ENCODE data around the gene IQCH.
"Not testable (repeated sequence)": the region's sequence is repeated elsewhere in the genome, so short reads cannot be mapped to it uniquely, and the experiment has no call there.

Gene IQCH

DNA sequence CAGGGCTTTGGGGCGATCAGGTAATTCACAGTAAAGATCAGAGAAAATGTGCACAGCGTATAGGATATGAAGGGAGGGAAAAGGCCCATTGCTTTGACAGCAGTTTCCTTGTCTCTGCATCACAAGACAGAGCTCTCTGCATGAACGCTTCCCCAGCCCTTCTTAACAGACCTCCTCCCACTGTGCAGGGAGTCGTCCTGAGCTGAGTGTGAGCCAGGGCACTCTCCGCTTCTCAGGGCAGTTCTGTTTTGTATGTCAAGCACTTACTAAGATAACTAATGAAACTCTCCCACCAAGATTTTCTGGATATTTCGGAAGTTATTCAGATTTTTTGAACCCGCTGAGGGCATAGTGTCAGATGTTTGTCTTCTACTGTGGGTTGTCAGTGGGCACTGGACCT is 160.6 kb downstream of the IQCH start:
- Histone ChIP-seq H3K9me3 (ENCODE audit: control insufficient read depth, low read length) (no peaks in the 10 kb centered on the region), H3K4me1 (ENCODE audit: control insufficient read depth, insufficient read depth, low read length, poor library complexity, severe bottlenecking) (no peaks in the 10 kb centered on the region), H3K27ac (ENCODE audit: insufficient read depth, low read length, poor library complexity, severe bottlenecking) (no peak overlapping the region), H3K27me3 (replicated peaks; ENCODE audit: control insufficient read depth, insufficient read depth, low read length, poor library complexity, severe bottlenecking) (no peaks in the 10 kb centered on the region), H3K36me3 (ENCODE audit: control insufficient read depth, insufficient read depth, low read length) (no peaks in the 10 kb centered on the region), H3K4me3 (ENCODE audit: insufficient read depth, low read depth, low read length, poor library complexity, severe bottlenecking) (no peak overlapping the region)
- no peak for DNase-seq

DNA sequence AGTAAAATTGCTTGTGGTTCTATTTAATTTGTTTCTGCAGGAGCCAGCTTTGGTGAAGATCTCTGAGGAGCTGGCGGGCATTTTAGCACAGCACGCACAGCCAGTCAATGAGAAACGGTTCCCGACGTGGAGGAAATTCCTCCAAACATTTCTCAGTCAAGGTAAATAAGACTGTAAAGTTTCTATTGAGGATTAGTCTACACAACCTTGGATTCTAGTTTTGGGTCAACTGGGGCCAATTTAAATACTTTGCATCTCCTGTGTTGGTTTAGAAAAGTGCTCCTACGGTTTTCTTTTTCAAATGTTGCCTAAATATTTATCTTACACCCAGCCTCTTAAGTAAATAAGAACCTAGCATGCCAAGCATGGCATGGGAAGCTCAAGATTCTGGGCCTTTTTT is 162.3 kb downstream of the IQCH start:
- no peak for DNase-seq
- Histone ChIP-seq H3K9me3 (ENCODE audit: control insufficient read depth, low read length) (no peaks in the 10 kb centered on the region), H3K27me3 (replicated peaks; ENCODE audit: control insufficient read depth, insufficient read depth, low read length, poor library complexity, severe bottlenecking) (no peaks in the 10 kb centered on the region), H3K36me3 (ENCODE audit: control insufficient read depth, insufficient read depth, low read length) (no peaks in the 10 kb centered on the region), H3K4me3 (ENCODE audit: insufficient read depth, low read depth, low read length, poor library complexity, severe bottlenecking) (no peak overlapping the region), H3K27ac (ENCODE audit: insufficient read depth, low read length, poor library complexity, severe bottlenecking) (no peak overlapping the region), H3K4me1 (ENCODE audit: control insufficient read depth, insufficient read depth, low read length, poor library complexity, severe bottlenecking) (no peaks in the 10 kb centered on the region)

DNA sequence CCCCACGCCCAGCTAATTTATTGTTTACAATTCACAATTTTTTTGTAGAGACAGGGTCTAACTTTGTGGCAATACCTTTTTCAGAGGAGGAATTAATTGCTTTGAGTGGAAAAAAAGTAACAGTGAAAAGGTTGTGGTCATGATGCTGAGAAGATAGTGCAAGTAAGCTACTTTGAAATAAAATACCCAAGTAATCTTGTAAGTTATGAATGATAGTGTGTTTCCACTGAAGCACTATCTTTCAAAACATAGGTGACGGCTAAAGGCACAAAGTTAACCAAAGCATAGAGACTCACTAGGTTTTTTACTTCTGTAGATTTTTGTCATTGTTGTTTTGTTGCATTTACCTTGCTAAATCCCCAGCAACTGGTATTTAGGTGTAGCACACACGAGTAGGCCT is 165.1 kb downstream of the IQCH start:
- H3K27me3 ChIP-seq (replicated peaks; ENCODE audit: control insufficient read depth, insufficient read depth, low read length, poor library complexity, severe bottlenecking): no peaks in the 10 kb centered on the region
- DNase-seq: no peak
- H3K4me3 ChIP-seq (ENCODE audit: insufficient read depth, low read depth, low read length, poor library complexity, severe bottlenecking): no peak overlapping the region
- H3K36me3 ChIP-seq (ENCODE audit: control insufficient read depth, insufficient read depth, low read length): no peaks in the 10 kb centered on the region
- no peaks in the 10 kb centered on the region for H3K9me3 ChIP-seq (ENCODE audit: control insufficient read depth, low read length)
- H3K4me1 ChIP-seq (ENCODE audit: control insufficient read depth, insufficient read depth, low read length, poor library complexity, severe bottlenecking): no peaks in the 10 kb centered on the region
- no peak overlapping the region for H3K27ac ChIP-seq (ENCODE audit: insufficient read depth, low read length, poor library complexity, severe bottlenecking)

DNA sequence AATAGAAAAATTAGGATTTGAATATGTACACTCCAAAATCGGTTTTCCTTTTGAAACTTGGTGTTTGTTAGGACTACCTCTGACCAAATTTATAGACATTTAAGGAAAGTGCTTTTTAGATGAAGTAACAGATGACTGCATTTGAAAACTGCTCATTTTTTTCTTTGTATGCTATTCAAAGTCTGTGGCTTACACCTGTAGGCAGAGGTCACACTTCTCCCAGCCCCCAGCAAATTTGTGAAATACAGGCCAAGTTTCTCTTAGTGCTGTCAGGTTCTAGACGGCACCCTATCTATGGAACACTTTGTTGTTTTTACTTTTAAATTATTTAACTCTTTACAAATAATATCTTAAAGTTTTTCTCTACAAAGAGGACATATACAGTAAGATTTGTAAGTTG is 165.6 kb downstream of the IQCH start:
- Histone ChIP-seq H3K9me3 (ENCODE audit: control insufficient read depth, low read length) (no peaks in the 10 kb centered on the region), H3K27ac (ENCODE audit: insufficient read depth, low read length, poor library complexity, severe bottlenecking) (no peak overlapping the region), H3K27me3 (replicated peaks; ENCODE audit: control insufficient read depth, insufficient read depth, low read length, poor library complexity, severe bottlenecking) (no peaks in the 10 kb centered on the region), H3K4me3 (ENCODE audit: insufficient read depth, low read depth, low read length, poor library complexity, severe bottlenecking) (no peak overlapping the region), H3K4me1 (ENCODE audit: control insufficient read depth, insufficient read depth, low read length, poor library complexity, severe bottlenecking) (no peaks in the 10 kb centered on the region), H3K36me3 (ENCODE audit: control insufficient read depth, insufficient read depth, low read length) (no peaks in the 10 kb centered on the region)
- no peak for DNase-seq

DNA sequence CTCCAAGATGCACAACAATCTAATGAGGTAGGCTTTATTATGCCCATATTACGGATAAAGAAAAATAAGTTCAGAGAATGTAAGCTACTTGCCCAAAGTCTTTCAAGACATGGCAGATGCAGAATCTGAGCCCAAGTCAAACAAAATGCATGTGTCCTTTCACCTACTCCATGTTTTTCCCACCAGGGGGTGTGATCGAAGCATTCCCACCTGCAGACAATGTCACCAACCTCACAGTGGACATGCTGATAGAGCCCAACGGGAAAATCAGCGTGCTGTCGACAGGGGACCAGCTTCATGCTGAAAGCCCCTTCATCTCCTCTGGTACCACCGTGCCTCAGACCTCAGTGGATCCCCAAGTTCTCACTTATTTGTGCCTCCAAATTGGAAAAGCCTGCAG is 166.5 kb downstream of the IQCH start:
- no peak for DNase-seq
- no peak overlapping the region for H3K27ac ChIP-seq (ENCODE audit: insufficient read depth, low read length, poor library complexity, severe bottlenecking)
- no peaks in the 10 kb centered on the region for H3K27me3 ChIP-seq (replicated peaks; ENCODE audit: control insufficient read depth, insufficient read depth, low read length, poor library complexity, severe bottlenecking)
- no peaks in the 10 kb centered on the region for H3K4me1 ChIP-seq (ENCODE audit: control insufficient read depth, insufficient read depth, low read length, poor library complexity, severe bottlenecking)
- no peak overlapping the region for H3K4me3 ChIP-seq (ENCODE audit: insufficient read depth, low read depth, low read length, poor library complexity, severe bottlenecking)
- H3K36me3 ChIP-seq (ENCODE audit: control insufficient read depth, insufficient read depth, low read length): no peaks in the 10 kb centered on the region
- no peaks in the 10 kb centered on the region for H3K9me3 ChIP-seq (ENCODE audit: control insufficient read depth, low read length)

DNA sequence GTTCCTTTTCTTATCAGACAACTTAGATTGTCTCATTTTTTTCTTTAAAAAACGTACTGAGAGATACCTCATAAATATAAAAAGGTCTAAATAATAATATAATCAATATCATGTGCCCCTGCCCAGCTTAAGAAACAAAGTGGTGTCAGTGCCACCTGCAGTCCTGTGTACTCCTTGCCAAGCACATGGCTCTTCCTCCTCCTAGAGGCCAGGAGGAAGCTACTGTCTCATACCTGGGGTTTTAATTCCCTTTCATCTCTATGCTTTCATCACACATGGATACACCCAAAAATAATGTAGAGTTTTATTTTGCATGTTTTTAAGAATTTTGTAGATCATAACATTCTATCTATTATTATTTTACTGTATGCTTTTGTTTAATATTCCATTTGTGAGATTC is 167.7 kb downstream of the IQCH start:
- Histone ChIP-seq H3K27ac (ENCODE audit: insufficient read depth, low read length, poor library complexity, severe bottlenecking) (no peak overlapping the region), H3K36me3 (ENCODE audit: control insufficient read depth, insufficient read depth, low read length) (no peaks in the 10 kb centered on the region), H3K9me3 (ENCODE audit: control insufficient read depth, low read length) (no peaks in the 10 kb centered on the region), H3K4me1 (ENCODE audit: control insufficient read depth, insufficient read depth, low read length, poor library complexity, severe bottlenecking) (no peaks in the 10 kb centered on the region), H3K27me3 (replicated peaks; ENCODE audit: control insufficient read depth, insufficient read depth, low read length, poor library complexity, severe bottlenecking) (no peaks in the 10 kb centered on the region), H3K4me3 (ENCODE audit: insufficient read depth, low read depth, low read length, poor library complexity, severe bottlenecking) (no peak overlapping the region)
- DNase-seq: no peak

DNA sequence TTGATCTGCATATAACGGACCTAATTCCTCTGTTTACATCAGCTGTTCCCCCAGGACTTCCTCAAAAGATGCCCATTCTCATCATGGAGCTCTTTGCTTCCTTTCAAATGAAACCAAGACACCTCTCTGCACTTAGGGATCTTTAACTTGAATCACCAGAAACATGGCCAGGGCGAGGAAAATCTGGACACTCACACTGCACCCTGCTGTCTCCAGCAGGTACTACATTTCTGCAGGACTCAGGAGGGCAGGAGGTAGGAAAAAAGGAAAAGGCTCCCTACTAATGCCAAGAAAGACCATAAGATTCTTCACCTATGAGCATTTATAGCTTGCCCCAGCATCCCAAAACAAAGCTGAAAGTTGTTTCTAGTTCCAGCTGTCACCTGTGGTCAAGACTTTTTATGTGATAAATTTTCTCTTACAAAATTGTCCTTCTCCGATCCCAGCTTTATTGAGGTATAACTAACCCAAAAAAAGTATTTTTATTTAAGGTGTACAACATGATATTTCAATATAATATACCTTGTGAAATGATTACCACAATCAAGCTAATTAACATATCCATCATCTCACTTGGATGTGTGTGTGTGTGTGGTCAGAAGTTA is 179.0 kb downstream of the IQCH start:
- Histone ChIP-seq H3K4me1 (ENCODE audit: control insufficient read depth, insufficient read depth, low read length, poor library complexity, severe bottlenecking) (no peaks in the 10 kb centered on the region), H3K36me3 (ENCODE audit: control insufficient read depth, insufficient read depth, low read length) (no peaks in the 10 kb centered on the region), H3K9me3 (ENCODE audit: control insufficient read depth, low read length) (no peaks in the 10 kb centered on the region)

DNA sequence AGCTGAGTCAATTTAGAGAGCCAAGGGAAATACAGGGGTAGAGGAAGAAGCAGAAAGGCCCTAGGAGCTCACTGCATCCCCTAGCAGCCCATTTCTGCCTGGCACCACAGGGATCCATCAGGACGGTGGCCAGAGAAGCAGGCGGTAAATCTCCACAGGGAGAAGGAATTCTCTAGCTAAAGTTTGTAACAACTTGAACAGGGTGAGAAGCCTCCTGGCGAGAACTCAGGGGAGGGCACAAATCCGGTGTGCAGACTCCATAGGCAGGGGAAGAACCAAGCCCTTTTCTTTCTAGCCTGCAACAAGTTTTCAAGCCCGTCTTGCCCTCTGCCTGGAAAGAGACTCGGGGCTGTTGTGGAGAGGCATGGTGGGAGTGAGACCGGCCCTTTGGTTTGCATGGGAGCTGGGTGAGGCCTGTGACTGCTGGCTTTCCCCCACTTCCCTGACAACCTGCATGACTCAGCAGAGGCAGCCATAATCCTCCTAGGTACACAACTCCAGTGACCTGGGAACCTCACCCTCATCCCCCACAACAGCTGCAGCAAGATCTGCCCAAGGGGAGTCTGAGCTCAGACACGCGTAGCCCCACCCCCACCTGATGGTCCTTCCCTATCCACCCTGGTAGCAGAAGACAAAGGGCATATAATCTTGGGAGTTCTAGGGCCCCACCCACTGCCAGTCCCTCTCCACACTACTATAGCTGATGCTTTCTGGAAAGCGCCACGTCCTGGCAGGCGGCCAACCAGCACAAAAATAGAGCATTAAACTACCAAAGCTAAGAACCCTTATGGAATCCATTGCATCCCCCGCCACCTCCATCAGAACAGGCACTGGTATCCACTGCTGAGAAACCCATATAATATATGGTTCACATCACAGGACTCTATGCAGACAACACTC is 182.0 kb downstream of the IQCH start:
- DNase-seq; H3K36me3 ChIP-seq (ENCODE audit: control insufficient read depth, insufficient read depth, low read length); H3K4me1 ChIP-seq (ENCODE audit: control insufficient read depth, insufficient read depth, low read length, poor library complexity, severe bottlenecking); H3K27me3 ChIP-seq (replicated peaks; ENCODE audit: control insufficient read depth, insufficient read depth, low read length, poor library complexity, severe bottlenecking); H3K9me3 ChIP-seq (ENCODE audit: control insufficient read depth, low read length); H3K27ac ChIP-seq (ENCODE audit: insufficient read depth, low read length, poor library complexity, severe bottlenecking); H3K4me3 ChIP-seq (ENCODE audit: insufficient read depth, low read depth, low read length, poor library complexity, severe bottlenecking): not testable (repeated sequence)

More for the DNA sequence above, 179.0 kb downstream of the IQCH start:
- no peak for DNase-seq
- no peak overlapping the region for H3K4me3 ChIP-seq (ENCODE audit: insufficient read depth, low read depth, low read length, poor library complexity, severe bottlenecking)
- no peaks in the 10 kb centered on the region for H3K27me3 ChIP-seq (replicated peaks; ENCODE audit: control insufficient read depth, insufficient read depth, low read length, poor library complexity, severe bottlenecking)
- no peak overlapping the region for H3K27ac ChIP-seq (ENCODE audit: insufficient read depth, low read length, poor library complexity, severe bottlenecking)

DNA sequence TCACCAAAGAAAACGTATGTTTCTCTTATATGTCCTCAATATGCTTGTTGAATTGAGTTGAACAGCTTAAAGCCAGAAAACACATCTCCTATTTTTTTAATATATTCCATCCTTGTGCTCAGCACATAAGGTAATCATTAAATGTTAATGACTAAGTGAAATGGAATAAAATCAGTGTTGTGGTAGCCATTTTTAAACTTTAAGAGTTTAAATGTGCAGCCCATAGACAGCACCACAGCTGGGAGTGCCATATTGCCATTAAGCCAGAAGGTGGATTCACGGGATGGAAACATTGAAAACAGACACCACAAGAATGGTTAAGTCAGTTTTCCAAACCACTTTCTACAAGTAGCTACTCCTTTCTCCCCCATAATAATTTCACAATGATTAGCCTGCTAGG is 189.5 kb downstream of the IQCH start:
- no peak for DNase-seq

DNA sequence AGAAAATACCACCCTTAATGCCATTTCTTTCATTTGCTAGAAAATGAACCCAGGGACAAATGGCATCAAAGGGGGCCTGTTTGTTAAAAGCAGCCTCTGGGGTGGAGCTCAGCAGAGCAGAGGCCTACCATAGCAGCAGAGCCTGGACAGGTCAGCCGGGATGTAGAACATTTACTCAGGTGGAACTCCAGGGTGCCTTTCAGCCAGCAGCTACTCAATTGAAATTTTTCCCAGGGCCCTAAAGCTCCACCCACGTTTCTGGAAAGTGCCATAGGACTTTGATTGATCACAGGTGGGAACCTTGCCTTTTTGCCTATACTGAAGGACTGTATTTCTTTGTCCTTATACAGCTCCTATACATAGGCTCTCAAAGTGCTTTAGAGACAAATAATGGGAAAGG is 191.9 kb downstream of the IQCH start:
- Histone ChIP-seq H3K4me3 (ENCODE audit: insufficient read depth, low read depth, low read length, poor library complexity, severe bottlenecking) (no peak overlapping the region), H3K9me3 (ENCODE audit: control insufficient read depth, low read length) (no peaks in the 10 kb centered on the region), H3K36me3 (ENCODE audit: control insufficient read depth, insufficient read depth, low read length) (no peaks in the 10 kb centered on the region), H3K27ac (ENCODE audit: insufficient read depth, low read length, poor library complexity, severe bottlenecking) (no peak overlapping the region), H3K27me3 (replicated peaks; ENCODE audit: control insufficient read depth, insufficient read depth, low read length, poor library complexity, severe bottlenecking) (no peaks in the 10 kb centered on the region), H3K4me1 (ENCODE audit: control insufficient read depth, insufficient read depth, low read length, poor library complexity, severe bottlenecking) (no peaks in the 10 kb centered on the region)
- DNase-seq: no peak

More for the DNA sequence above, 189.5 kb downstream of the IQCH start:
- Histone ChIP-seq H3K9me3 (ENCODE audit: control insufficient read depth, low read length) (no peaks in the 10 kb centered on the region), H3K36me3 (ENCODE audit: control insufficient read depth, insufficient read depth, low read length) (no peaks in the 10 kb centered on the region), H3K4me3 (ENCODE audit: insufficient read depth, low read depth, low read length, poor library complexity, severe bottlenecking) (no peak overlapping the region), H3K4me1 (ENCODE audit: control insufficient read depth, insufficient read depth, low read length, poor library complexity, severe bottlenecking) (no peaks in the 10 kb centered on the region), H3K27ac (ENCODE audit: insufficient read depth, low read length, poor library complexity, severe bottlenecking) (no peak overlapping the region), H3K27me3 (replicated peaks; ENCODE audit: control insufficient read depth, insufficient read depth, low read length, poor library complexity, severe bottlenecking) (no peaks in the 10 kb centered on the region)

Data from effector memory CD4-positive, alpha-beta T cell (primary cell).